ENCODE measurements around the gene WDR93. TPM values are rescaled to one million over a fixed set of nuclear protein-coding genes. Genes with fewer than 3 reads are reported as not detected.

The WDR93 gene
- total RNA-seq, 4 donors from 2014 or later = 0.12 to 0.26 TPM; not detected in 2

DNA sequence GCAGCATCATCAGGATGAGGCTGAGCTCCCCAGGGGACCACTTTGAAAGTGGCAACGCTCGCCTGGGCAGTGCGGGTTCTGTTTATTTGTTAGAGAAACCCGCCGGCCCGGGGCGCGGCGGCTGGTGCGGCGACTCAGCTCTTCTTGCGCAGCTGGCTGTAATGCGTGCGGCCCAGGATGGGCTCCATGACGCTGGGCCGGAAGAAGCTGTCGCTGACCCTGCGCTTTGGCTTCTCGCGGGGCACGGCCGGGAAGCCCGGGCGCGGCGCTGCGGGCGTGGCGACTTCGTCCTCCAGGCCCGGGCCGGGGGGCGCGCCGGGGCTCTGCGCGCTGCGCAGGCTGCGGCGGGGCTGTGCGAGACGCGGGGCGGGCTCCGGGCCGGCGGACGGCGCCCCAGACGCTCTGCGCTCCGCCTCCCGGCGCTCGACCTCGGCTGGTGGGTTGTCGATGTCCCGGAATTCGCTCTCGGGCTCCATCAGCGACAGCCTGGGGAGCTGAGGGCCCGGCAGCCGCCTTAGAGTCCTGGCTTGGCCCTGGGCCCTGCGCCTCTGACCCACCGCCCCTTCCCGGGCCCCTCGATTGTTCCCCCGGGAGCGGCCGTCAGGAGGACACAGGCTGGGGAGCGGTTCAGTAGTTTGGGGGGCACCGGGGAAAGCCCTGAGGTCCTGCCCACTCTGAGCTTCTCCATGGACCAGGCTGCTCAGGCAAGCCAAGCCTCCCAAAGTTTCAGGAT lies 25.0 kb upstream of the WDR93 start:
- no peak overlapping the region for H3K4me3 ChIP-seq (ENCODE audit: low read depth, poor library complexity, severe bottlenecking)
- intact Hi-C loops (cut with DNase I; ENCODE audit: low total_unique reads) = no loop called here
- peak in 1 of 2 donors; percentile 91 for DNase-seq (ENCODE audit: low spot score in 2 of 2)
- TF ChIP-seq CTCF (IDR thresholded peaks at IDR 0.05) = no peak
- no peak for TF ChIP-seq POLR2A (IDR thresholded peaks at IDR 0.05)
- 0 to 6% methylated on average over 11 to 23 of the region's 72 CpGs for WGBS, 2 donors

- no peak overlapping the region for H3K4me3 ChIP-seq (ENCODE audit: low read depth, poor library complexity, severe bottlenecking)
- DNase-seq (ENCODE audit: low spot score in 2 of 2) = peak in 1 of 2 donors; percentile 83
- WGBS, 2 donors = 82 to 90% methylated on average over 7 of the region's 8 CpGs
- no peak for TF ChIP-seq POLR2A (IDR thresholded peaks at IDR 0.05)
- no peak for TF ChIP-seq CTCF (IDR thresholded peaks at IDR 0.05)
- intact Hi-C loops (cut with DNase I; ENCODE audit: low total_unique reads) = no loop called here
Measured at GRCh38 chr15:89666184-89666857, 24.3 kb upstream of the WDR93 start.

- intact Hi-C loops (cut with DNase I; ENCODE audit: low total_unique reads) = no loop called here
- peak in 1 of 2 donors; percentile 84 for DNase-seq (ENCODE audit: low spot score in 2 of 2)
- TF ChIP-seq CTCF (IDR thresholded peaks at IDR 0.05) = no peak
- no peak for TF ChIP-seq POLR2A (IDR thresholded peaks at IDR 0.05)
- WGBS, 2 donors = 75 to 80% methylated on average over 11 to 12 of the region's 13 CpGs
- H3K4me3 ChIP-seq (ENCODE audit: low read depth, poor library complexity, severe bottlenecking) = no peak overlapping the region
Measured at GRCh38 chr15:89666858-89667705, 23.5 kb upstream of the WDR93 start.

- DNase-seq (ENCODE audit: low spot score in 2 of 2) = peak in 1 of 2 donors; percentile 82
- no peak for TF ChIP-seq CTCF (IDR thresholded peaks at IDR 0.05)
- no peak for TF ChIP-seq POLR2A (IDR thresholded peaks at IDR 0.05)
- intact Hi-C loops (cut with DNase I; ENCODE audit: low total_unique reads) = no loop called here
- H3K4me3 ChIP-seq (ENCODE audit: low read depth, poor library complexity, severe bottlenecking) = no peak overlapping the region
- WGBS, 2 donors = 97 to 98% methylated on average over 7 of the region's 7 CpGs
Measured at GRCh38 chr15:89667706-89667960, 23.0 kb upstream of the WDR93 start.

DNA sequence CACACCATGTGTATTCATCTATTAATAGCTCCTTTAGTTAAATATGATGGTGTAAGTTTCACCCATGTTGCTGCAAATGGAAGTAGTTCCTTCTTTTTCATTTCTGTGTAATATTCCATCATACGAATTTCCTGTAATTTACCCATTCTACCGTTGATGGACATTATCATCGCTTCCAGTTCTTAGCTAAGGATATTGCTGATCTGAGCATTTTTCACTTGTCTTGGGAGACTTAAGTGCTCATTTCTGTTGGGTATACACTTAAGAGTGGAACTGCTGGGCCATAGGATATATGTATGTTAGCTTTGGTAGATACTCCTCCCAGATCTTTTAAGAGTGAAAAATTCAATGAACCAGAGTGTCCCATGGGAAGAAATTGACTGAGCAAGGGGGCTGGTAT lies 22.4 kb upstream of the WDR93 start:
- TF ChIP-seq POLR2A (IDR thresholded peaks at IDR 0.05) (no peak), CTCF (IDR thresholded peaks at IDR 0.05) (no peak)
- intact Hi-C loops (cut with DNase I; ENCODE audit: low total_unique reads) = no loop called here
- 94 to 96% methylated on average over 3 of the region's 3 CpGs for WGBS, 2 donors
- H3K4me3 ChIP-seq (ENCODE audit: low read depth, poor library complexity, severe bottlenecking) = no peak overlapping the region
- DNase-seq (ENCODE audit: low spot score in 2 of 2) = no peak
